ENCODE results near the gene S100A7A. TPM values are rescaled to one million over a fixed set of nuclear protein-coding genes. Genes with fewer than 3 reads are reported as not detected.
"Not testable (repeated sequence)": the region's sequence is repeated elsewhere in the genome, so short reads cannot be mapped to it uniquely, and the experiment has no call there.

Gene S100A7A
- total RNA-seq, 2 donors from 2014 or later: not detected

DNA sequence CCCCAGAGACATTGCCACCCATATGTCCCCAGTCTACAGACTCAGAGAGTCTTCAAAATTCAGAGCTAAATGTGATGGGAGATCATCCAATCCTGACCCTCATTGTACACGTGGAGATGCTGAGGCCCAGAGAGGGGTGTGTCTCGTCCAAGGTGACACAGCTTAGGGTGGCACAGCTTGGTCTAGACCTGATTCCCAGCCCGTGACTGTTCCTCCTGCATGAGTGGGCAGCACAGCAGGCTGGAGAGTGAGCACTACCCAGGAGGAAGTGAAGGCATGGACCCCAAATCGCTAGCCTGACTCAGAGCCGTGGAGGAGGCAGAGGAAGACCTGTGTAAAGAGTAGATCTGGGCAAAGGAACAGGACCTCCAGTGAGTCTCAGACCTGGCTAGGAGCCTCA, 27.8 kb downstream of the S100A7A start:
- DNase-seq (ENCODE audit: low spot score) (no peak), ATAC-seq (ENCODE audit: insufficient number of reproducible peaks, low FRiP score, low read depth) (no peak)
- Histone ChIP-seq H3K4me1 (ENCODE audit: control insufficient read depth in 1 of 2, low read depth in 2 of 2) (no peaks in the 10 kb centered on the region), H3K4me3 (no peak overlapping the region), H3K27me3 (replicated peaks; ENCODE audit: insufficient read depth) (no peaks in the 10 kb centered on the region), H3K27ac (no peak overlapping the region), H3K9me3 (no peaks in the 10 kb centered on the region), H3K36me3 (no peaks in the 10 kb centered on the region)
- TF ChIP-seq, protein P1, sequence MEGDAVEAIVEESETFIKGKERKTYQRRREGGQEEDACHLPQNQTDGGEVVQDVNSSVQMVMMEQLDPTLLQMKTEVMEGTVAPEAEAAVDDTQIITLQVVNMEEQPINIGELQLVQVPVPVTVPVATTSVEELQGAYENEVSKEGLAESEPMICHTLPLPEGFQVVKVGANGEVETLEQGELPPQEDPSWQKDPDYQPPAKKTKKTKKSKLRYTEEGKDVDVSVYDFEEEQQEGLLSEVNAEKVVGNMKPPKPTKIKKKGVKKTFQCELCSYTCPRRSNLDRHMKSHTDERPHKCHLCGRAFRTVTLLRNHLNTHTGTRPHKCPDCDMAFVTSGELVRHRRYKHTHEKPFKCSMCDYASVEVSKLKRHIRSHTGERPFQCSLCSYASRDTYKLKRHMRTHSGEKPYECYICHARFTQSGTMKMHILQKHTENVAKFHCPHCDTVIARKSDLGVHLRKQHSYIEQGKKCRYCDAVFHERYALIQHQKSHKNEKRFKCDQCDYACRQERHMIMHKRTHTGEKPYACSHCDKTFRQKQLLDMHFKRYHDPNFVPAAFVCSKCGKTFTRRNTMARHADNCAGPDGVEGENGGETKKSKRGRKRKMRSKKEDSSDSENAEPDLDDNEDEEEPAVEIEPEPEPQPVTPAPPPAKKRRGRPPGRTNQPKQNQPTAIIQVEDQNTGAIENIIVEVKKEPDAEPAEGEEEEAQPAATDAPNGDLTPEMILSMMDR (IDR thresholded peaks at IDR 0.05): no peak

DNA sequence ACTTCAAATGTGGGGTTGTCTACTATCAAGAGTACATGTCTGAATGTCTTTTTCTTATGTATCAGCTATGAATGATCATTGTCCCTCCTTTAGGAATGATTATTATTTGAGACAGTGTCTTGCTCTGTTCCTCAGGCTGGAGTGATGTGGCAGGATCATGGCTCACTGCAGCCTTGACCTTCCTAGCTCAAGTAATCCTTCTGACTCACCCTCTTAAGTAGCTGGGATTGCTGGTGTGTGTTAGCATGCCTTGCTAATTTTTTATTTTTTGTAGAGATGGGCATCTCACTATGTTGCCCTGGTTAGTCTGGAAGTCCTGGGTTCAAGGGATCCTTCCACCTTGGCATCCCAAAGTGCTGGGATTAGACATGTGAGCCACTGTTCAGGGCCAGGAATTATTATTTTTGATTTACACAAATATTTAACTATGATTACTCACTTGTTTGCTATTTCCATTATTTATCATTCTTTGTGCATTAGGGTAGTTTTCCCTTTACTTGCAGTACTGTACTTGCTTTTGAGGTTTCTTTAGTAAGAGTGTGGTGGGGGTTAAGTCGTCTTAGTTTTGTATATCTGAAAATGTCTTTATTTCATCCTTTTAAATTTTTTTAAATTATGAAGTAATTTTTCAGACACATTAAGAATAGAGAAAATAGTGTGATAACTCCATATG, 31.3 kb downstream of the S100A7A start:
- no peak for ATAC-seq (ENCODE audit: insufficient number of reproducible peaks, low FRiP score, low read depth)
- Histone ChIP-seq H3K9me3 (no peaks in the 10 kb centered on the region), H3K27me3 (replicated peaks; ENCODE audit: insufficient read depth) (no peaks in the 10 kb centered on the region), H3K36me3 (no peaks in the 10 kb centered on the region), H3K4me1 (ENCODE audit: control insufficient read depth in 1 of 2, low read depth in 2 of 2) (no peaks in the 10 kb centered on the region), H3K27ac (no peak overlapping the region), H3K4me3 (no peak overlapping the region)
- TF ChIP-seq, protein P1 (IDR thresholded peaks at IDR 0.05): no peak
- no peak for DNase-seq (ENCODE audit: low spot score)

DNA sequence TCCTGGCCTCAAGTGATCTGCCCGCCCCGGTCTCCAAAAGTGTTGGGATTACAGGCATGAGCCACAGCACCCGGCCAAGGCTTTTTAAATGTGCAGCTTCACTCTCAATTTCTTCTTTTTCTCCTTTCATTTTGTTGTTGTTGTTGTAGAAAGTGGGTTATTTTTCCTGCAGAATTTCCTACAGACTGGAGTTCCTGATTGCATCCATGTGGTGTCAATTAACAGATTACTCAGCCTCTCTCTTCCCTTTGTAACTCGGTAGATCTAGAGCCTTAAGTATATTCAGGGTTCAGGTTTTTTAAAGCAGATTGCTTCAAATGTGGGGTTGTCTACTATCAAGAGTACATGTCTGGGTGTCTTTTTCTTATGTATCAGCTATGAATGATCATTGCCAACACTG, 32.5 kb downstream of the S100A7A start:
- H3K36me3 ChIP-seq; H3K27me3 ChIP-seq (replicated peaks; ENCODE audit: insufficient read depth); H3K9me3 ChIP-seq; H3K4me3 ChIP-seq; DNase-seq (ENCODE audit: low spot score); H3K27ac ChIP-seq; H3K4me1 ChIP-seq (ENCODE audit: control insufficient read depth in 1 of 2, low read depth in 2 of 2); ATAC-seq (ENCODE audit: insufficient number of reproducible peaks, low FRiP score, low read depth): not testable (repeated sequence)

DNA sequence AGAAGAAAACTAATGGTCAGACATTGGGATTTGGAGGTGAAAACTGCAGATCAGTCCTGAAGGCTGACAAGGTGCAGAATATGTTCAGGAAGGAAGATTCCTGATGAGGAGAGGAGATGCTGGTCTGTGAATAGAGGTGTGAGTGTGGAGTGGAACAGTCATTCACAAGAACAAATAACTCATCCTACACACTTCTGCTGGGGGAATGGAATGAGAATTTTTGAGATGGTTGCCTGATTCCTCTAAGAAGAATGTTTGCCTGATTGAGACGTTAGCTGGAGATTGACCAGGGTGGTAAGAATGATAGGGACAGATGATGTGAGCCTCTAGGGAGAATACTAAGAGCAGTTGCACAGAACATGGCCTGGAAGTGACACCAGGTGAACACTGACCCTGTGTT, 40.1 kb downstream of the S100A7A start:
- no peak for ATAC-seq (ENCODE audit: insufficient number of reproducible peaks, low FRiP score, low read depth)
- no peak for DNase-seq (ENCODE audit: low spot score)
- no peaks in the 10 kb centered on the region for H3K36me3 ChIP-seq
- H3K9me3 ChIP-seq: no peaks in the 10 kb centered on the region
- H3K27me3 ChIP-seq (replicated peaks; ENCODE audit: insufficient read depth): no peaks in the 10 kb centered on the region
- no peak overlapping the region for H3K27ac ChIP-seq
- TF ChIP-seq, protein P1 (IDR thresholded peaks at IDR 0.05): no peak
- H3K4me1 ChIP-seq (ENCODE audit: control insufficient read depth in 1 of 2, low read depth in 2 of 2): no peaks in the 10 kb centered on the region
- no peak overlapping the region for H3K4me3 ChIP-seq

DNA sequence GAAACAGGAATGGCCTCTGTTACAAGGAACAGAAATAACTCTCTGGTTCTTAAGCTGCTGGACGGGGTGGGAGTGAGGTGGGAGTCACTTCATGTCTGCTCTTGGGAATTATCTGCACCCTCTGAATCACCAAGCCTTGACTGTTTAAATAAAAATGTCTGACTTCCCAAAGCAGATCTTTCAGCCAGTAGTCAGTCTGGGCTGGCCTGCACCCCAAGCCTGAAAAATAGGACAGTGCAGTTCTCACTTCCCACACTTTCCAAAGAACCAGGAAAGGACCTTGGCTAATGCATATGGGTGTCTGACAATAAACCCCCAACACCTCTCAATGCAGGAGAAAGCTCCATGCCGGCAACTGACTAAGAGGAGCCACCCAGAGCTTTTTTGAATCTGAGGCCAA, 43.3 kb downstream of the S100A7A start:
- Histone ChIP-seq H3K27me3 (replicated peaks; ENCODE audit: insufficient read depth) (no peaks in the 10 kb centered on the region), H3K4me3 (no peak overlapping the region), H3K4me1 (ENCODE audit: control insufficient read depth in 1 of 2, low read depth in 2 of 2) (no peaks in the 10 kb centered on the region), H3K36me3 (no peaks in the 10 kb centered on the region), H3K9me3 (no peaks in the 10 kb centered on the region), H3K27ac (no peak overlapping the region)
- TF ChIP-seq, protein P1 (IDR thresholded peaks at IDR 0.05): no peak
- ATAC-seq (ENCODE audit: insufficient number of reproducible peaks, low FRiP score, low read depth) (no peak), DNase-seq (ENCODE audit: low spot score) (no peak)

DNA sequence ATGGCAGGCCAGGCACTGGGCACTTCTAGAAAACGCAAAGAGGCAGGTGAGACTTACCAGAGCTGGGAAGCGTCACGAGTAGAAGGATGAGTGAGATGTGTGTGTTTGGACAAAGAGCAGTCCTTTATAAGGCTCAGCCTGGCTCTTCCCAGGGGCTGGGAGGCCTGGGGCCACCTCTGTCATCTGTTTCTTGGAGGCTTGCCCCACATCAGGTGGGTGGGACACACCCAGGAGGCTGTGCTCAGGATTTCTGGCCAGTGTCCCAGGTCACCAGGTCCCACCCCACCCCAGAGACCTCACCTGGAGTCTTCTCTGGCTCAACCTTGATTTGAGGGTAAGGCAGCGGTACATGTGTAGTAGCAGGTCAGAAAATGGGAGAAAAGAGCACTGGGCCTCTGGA, 44.2 kb downstream of the S100A7A start, which contains the start of gene S100A7:
Gene S100A7, minus strand, starts transcription at position 101 of the 400 bp plus-strand sequence. CDS start 1,638 bp downstream, outside the sequence.
- ATAC-seq (ENCODE audit: insufficient number of reproducible peaks, low FRiP score, low read depth): no peak
- H3K27ac ChIP-seq: no peak within 1 kb of the TSS
- H3K9me3 ChIP-seq: no peaks in the 10 kb centered on the region
- DNase-seq (ENCODE audit: low spot score): no peak
- H3K4me3 ChIP-seq: no peak within 1 kb of the TSS
- H3K27me3 ChIP-seq (replicated peaks; ENCODE audit: insufficient read depth): no peaks in the 10 kb centered on the region
- TF ChIP-seq, protein P1 (IDR thresholded peaks at IDR 0.05): no peak
- H3K36me3 ChIP-seq: no peaks in the 10 kb centered on the region
- H3K4me1 ChIP-seq (ENCODE audit: control insufficient read depth in 1 of 2, low read depth in 2 of 2): no peaks in the 10 kb centered on the region

DNA sequence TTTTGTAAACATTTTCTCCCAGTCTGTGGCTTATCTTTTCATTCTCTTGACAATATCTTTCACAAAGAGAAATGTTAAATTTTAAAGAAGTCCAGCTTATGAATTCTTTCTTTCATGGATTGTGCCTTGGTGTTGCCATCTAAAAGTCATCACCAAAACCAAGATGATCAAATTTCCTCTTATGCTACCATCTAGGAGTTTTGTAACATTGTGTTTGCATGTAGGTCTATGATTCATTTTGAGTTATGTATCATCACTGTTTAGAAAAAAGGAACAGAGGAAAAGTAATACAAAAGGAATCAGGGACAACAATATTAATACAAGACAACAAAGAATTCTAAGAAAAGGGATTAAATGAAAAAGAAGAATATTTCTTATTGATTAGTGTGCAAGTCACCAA, 46.4 kb downstream of the S100A7A start:
- not testable (repeated sequence) for H3K4me3 ChIP-seq; H3K9me3 ChIP-seq; ATAC-seq (ENCODE audit: insufficient number of reproducible peaks, low FRiP score, low read depth); H3K27me3 ChIP-seq (replicated peaks; ENCODE audit: insufficient read depth); H3K27ac ChIP-seq; H3K36me3 ChIP-seq; DNase-seq (ENCODE audit: low spot score)
- peaks cover 4 to 17% of the 10 kb centered on the region in 2 donors for H3K4me1 ChIP-seq (ENCODE audit: control insufficient read depth in 1 of 2, low read depth in 2 of 2)
